B cell (primary cell): ENCODE results near the gene ACTR5. TPM values are rescaled to one million over a fixed set of nuclear protein-coding genes. Genes with fewer than 3 reads are reported as not detected.

ENCODE experiments used
- ATAC-seq: fragments of 200-7000 bp; cut with Tn5 transposase; one replicate; pipeline ENCODE4 v1.10.0; 2021; ENCODE audit warnings: low read depth, mild to moderate bottlenecking, moderate number of reproducible peaks, moderate library complexity
- CTCF ChIA-PET: fragments of 350-600 bp; sonication (Branson Sonifier 250); formaldehyde crosslinking; loops from one replicate; lab custom pipeline; 2021; ENCODE audit warnings: antibody characterized with exemption, inconsistent platforms; lab: Charles Lee
- POLR2A ChIA-PET: fragments of 350-600 bp; sonication (Branson Sonifier 250); formaldehyde crosslinking; loops from one replicate; lab custom pipeline; 2021; ENCODE audit warnings: antibody characterized with exemption; lab: Charles Lee
- DNase-seq: peaks from one replicate; pipeline ENCODE4 v3.0.0; 2013
- H2AFZ ChIP-seq: 2 replicates; pipeline ENCODE4 v1.6.1; 2012; ENCODE audit warnings: mild to moderate bottlenecking, low read depth, low read length; ENCODE audit not compliant: insufficient read depth, poor library complexity, severe bottlenecking
- H3K27ac ChIP-seq, 2 donors: 1 replicate in 1 of 2; 2 replicates in 1 of 2; pipeline ENCODE4 v1.5.1; 2012 to 2013; ENCODE audit warnings: low read length in 2 of 2, mild to moderate bottlenecking in 2 of 2, moderate library complexity in 1 of 2
- H3K27me3 ChIP-seq, 4 experiments: fragments of 200-600 bp in 1 of 4; sonication (generic) in 1 of 4; replicated peaks in 1 of 4; 1 replicate in 2 of 4; 2 replicates in 2 of 4; pipeline versions ENCODE4 v1.6.1 to v1.7.0; 2013 to 2016; ENCODE audit warnings: low read length in 3 of 4, mild to moderate bottlenecking in 2 of 4, mixed read lengths in 1 of 4, moderate library complexity in 1 of 4; ENCODE audit not compliant: insufficient read depth in 4 of 4, control insufficient read depth in 3 of 4; ENCODE audit errors: control extremely low read depth in 1 of 4
- H3K36me3 ChIP-seq, 2 experiments: replicated peaks in 1 of 2; 1 replicate in 1 of 2; 2 replicates in 1 of 2; pipeline versions ENCODE4 v1.6.1 to v1.7.1; 2013; ENCODE audit warnings: low read length in 1 of 2; ENCODE audit not compliant: insufficient read depth in 2 of 2, control insufficient read depth in 1 of 2; ENCODE audit errors: control extremely low read depth in 1 of 2, extremely low read depth in 1 of 2
- H3K4me1 ChIP-seq, 2 donors: fragments of 200-600 bp in 1 of 2; sonication (generic) in 1 of 2; 1 replicate in 1 of 2; 2 replicates in 1 of 2; pipeline versions ENCODE4 v1.5.1 to v1.6.1; 2013 to 2017; ENCODE audit warnings: low read length in 2 of 2; ENCODE audit not compliant: control insufficient read depth in 2 of 2, insufficient read depth in 2 of 2
- H3K4me2 ChIP-seq: replicated peaks from 2 replicates; pipeline ENCODE3; 2012; ENCODE audit warnings: mild to moderate bottlenecking, low read depth, low read length; ENCODE audit not compliant: poor library complexity, severe bottlenecking
- H3K4me3 ChIP-seq, 5 experiments: fragments of 200-600 bp in 1 of 5; sonication (generic) in 1 of 5; 1 replicate in 3 of 5; 2 replicates in 2 of 5; pipeline versions ENCODE4 v1.5.1 to v1.7.0; 2011 to 2016; ENCODE audit warnings: low read length in 4 of 5, mild to moderate bottlenecking in 4 of 5, low read depth in 2 of 5, control low read depth in 1 of 5, moderate library complexity in 1 of 5; ENCODE audit not compliant: insufficient read depth in 1 of 5; ENCODE audit errors: control extremely low read depth in 1 of 5, extremely low read depth in 1 of 5
- H3K79me2 ChIP-seq: fragments of 200-600 bp; sonication (generic); one replicate; pipeline ENCODE4 v1.6.0; 2016; ENCODE audit warnings: low read length; ENCODE audit not compliant: control insufficient read depth, insufficient read depth
- H3K9ac ChIP-seq: fragments of 200-600 bp; sonication (generic); 2 replicates; pipeline ENCODE4 v1.6.1; 2017; ENCODE audit warnings: mild to moderate bottlenecking, low read length, moderate library complexity
- H3K9me3 ChIP-seq, 3 donors: one replicate each; pipeline versions ENCODE4 v1.6.1 to v1.7.1; 2013; ENCODE audit warnings: low read length in 2 of 3; ENCODE audit not compliant: control insufficient read depth in 2 of 3, insufficient read depth in 1 of 3; ENCODE audit errors: control extremely low read depth in 1 of 3
- H4K20me1 ChIP-seq: 2 replicates; pipeline ENCODE4 v1.6.0; 2012; ENCODE audit warnings: mild to moderate bottlenecking, low read length; ENCODE audit not compliant: insufficient read depth, control insufficient read depth, poor library complexity, severe bottlenecking
- H3K27ac Mint-ChIP-seq: one replicate; pipeline ENCODE4 v1.8.0; 2021; ENCODE audit warnings: mixed read lengths
- H3K27me3 Mint-ChIP-seq: one replicate; pipeline ENCODE4 v1.8.0; 2021; ENCODE audit warnings: mixed read lengths
- H3K4me1 Mint-ChIP-seq: one replicate; pipeline ENCODE4 v1.8.0; 2021; ENCODE audit warnings: mixed read lengths
- H3K4me3 Mint-ChIP-seq: one replicate; pipeline ENCODE4 v1.8.0; 2021; ENCODE audit warnings: mixed read lengths
- H3K9me3 Mint-ChIP-seq: one replicate; pipeline ENCODE4 v1.8.0; 2022; ENCODE audit warnings: mixed read lengths; ENCODE audit not compliant: insufficient read depth
- EZH2 ChIP-seq: IDR thresholded peaks from 2 replicates; pipeline ENCODE4 v1.6.1; 2012; ENCODE audit warnings: borderline replicate concordance, low read depth, mild to moderate bottlenecking, moderate library complexity, low read length; ENCODE audit not compliant: insufficient read depth, poor library complexity, severe bottlenecking
- WGBS: methylation state at CpG from one replicate; pipeline ENCODE4 v1.1.5; 2013; ENCODE audit warnings: missing lambda C conversion rate; ENCODE audit not compliant: insufficient coverage; 5-methylcytosine and 5-hydroxymethylcytosine counted together
- intact Hi-C: fragments of 100-400 bp; cut with micrococcal nuclease; formaldehyde crosslinking; loops from one replicate; pipeline ENCODE4 v1.10.0; 2022
- polyA plus RNA-seq: library from polyadenylated mRNA; depleted of rRNA; stranded (reverse); fragments of >200 nt; gene quantifications from 2 replicates; pipeline ENCODE4 v1.2.3, GENCODE V29; 2012
- total RNA-seq, 2 donors: library from RNA; stranded (reverse); fragments of 120-200 nt in 1 of 2; gene quantifications; 1 replicate in 1 of 2; 2 replicates in 1 of 2; pipeline versions ENCODE4 v1.2.3 to v1.2.4, GENCODE V29; 2013 to 2022
- TF ChIP-seq, protein P1 (sequence below): fragments of 200-600 bp; IDR thresholded peaks from one replicate; pipeline ENCODE4 v1.8.0; 2022; ENCODE audit warnings: antibody characterized with exemption, mild to moderate bottlenecking

ACTR5 gene
- total and polyA plus RNA-seq, 2 donors (not counting 1 experiment from before 2014, with no cell fraction given): 15.4 to 18.0 TPM

DNA sequence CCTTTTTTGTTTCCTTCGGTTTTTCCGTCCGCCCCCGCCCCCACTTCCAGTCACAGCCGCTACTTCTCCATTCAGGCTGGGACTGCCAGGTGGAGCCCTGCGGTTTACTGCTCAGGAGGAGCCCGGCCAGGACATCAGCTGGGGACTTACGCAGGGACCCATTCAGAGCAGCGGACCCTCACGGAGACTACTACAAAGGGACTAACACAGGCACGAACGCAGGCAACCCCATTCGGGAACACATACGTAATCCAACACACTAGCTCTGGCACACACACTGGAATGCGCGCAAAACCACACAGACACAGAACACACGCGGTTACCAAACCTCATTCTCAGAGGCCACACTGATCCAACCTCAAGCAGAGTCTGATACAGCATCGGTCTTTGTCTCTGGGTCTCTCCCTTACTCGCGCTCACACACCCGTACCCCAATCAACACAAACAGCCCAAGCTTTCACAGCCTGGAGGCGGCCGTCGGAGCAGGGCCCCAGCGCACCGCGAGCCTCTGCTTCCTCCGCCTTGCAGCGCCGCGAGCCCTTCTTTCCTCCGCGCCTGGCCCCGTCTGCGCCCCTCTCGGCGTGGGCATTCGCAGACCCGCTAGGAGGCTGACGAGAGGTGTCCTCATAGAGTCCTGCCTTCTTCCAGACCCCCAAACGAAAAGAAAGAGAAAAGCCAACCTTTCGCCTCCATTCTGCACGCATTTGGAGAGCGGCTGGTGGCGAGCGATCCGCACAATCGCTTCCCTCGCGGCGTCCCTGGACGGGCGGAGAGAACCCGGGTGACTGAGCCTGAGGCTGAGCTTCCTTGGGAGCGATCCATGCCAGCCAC lies 25.0 kb upstream of the ACTR5 start:
- H3K4me3 Mint-ChIP-seq: peak overlapping the region; percentile 56
- H3K9ac ChIP-seq: peak overlapping the region; percentile 15
- peaks cover 48% of the 10 kb centered on the region for H3K4me1 Mint-ChIP-seq
- TF ChIP-seq, protein P1, sequence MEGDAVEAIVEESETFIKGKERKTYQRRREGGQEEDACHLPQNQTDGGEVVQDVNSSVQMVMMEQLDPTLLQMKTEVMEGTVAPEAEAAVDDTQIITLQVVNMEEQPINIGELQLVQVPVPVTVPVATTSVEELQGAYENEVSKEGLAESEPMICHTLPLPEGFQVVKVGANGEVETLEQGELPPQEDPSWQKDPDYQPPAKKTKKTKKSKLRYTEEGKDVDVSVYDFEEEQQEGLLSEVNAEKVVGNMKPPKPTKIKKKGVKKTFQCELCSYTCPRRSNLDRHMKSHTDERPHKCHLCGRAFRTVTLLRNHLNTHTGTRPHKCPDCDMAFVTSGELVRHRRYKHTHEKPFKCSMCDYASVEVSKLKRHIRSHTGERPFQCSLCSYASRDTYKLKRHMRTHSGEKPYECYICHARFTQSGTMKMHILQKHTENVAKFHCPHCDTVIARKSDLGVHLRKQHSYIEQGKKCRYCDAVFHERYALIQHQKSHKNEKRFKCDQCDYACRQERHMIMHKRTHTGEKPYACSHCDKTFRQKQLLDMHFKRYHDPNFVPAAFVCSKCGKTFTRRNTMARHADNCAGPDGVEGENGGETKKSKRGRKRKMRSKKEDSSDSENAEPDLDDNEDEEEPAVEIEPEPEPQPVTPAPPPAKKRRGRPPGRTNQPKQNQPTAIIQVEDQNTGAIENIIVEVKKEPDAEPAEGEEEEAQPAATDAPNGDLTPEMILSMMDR: no peak
- no peak for TF ChIP-seq EZH2
- peaks cover 0 to 50% (median 11%) of the 10 kb centered on the region in 3 donors for H3K9me3 ChIP-seq
- DNase-seq (peak; percentile 51), ATAC-seq (no peak)
- H3K27me3 Mint-ChIP-seq: peaks cover 88% of the 10 kb centered on the region
- peaks cover 0 to 95% (median 75%) of the 10 kb centered on the region in 4 experiments for H3K27me3 ChIP-seq
- no peaks in the 10 kb centered on the region for H4K20me1 ChIP-seq
- WGBS: 3% methylated on average over 52 of the region's 56 CpGs
- peak overlapping the region; percentile 71 for H3K4me2 ChIP-seq
- H2AFZ ChIP-seq: peak overlapping the region; percentile 45
- POLR2A ChIA-PET: no interaction called here
- peak overlapping the region; percentile 57 for H3K27ac Mint-ChIP-seq
- CTCF ChIA-PET: interaction anchor here (0.6 to 3.3 kb wide), 4 partner anchors 28 to 64 kb away, joined by 3 to 27 read pairs (median 3); no protein-coding TSS in a partner anchor
- no peak overlapping the region for H3K27ac ChIP-seq
- intact Hi-C loops: no loop called here
- peaks cover 2% of the 10 kb centered on the region for H3K9me3 Mint-ChIP-seq
- H3K4me1 ChIP-seq: peaks cover 56 to 58% of the 10 kb centered on the region in 2 donors
- H3K79me2 ChIP-seq: no peaks in the 10 kb centered on the region
- H3K4me3 ChIP-seq: no peak overlapping the region
- H3K36me3 ChIP-seq: no peaks in the 10 kb centered on the region
